ENCODE measurements around the gene HIF1A. TPM values are rescaled to one million over a fixed set of nuclear protein-coding genes. Genes with fewer than 3 reads are reported as not detected.

HIF1A gene
- total and polyA plus RNA-seq, 10 of the 15 experiments (the other 5 are each of a cell fraction or from before 2014, with no cell fraction given): 18.3 to 97.0 (median 75.3) TPM

GRCh38 chr14:61756135-61756534 is 60.8 kb downstream of the HIF1A start (continued):
- TF ChIP-seq ZNF384 (IDR thresholded peaks at IDR 0.05; ENCODE audit: borderline replicate concordance, low read depth, low read length) (no peak), SUZ12 (IDR thresholded peaks at IDR 0.05; ENCODE audit: unreplicated experiment) (no peak)

- FAIRE-seq: no peak
- peaks cover 27% of the 10 kb centered on the region for H3K79me2 ChIP-seq (ENCODE audit: control insufficient read depth, insufficient read depth, low read length)
- no peaks in the 10 kb centered on the region; the same call in 1 of the 2 replicates for H3K4me1 ChIP-seq (ENCODE audit: control insufficient read depth, insufficient read depth, low read length)
- no peak overlapping the region for H3K9ac ChIP-seq (ENCODE audit: control insufficient read depth, insufficient read depth, low read length)
- no peak for TF ChIP-seq MEF2A (IDR thresholded peaks at IDR 0.05; ENCODE audit: insufficient read depth, low read depth, low read length)
- no peak for TF ChIP-seq TAF1 (IDR thresholded peaks at IDR 0.05; ENCODE audit: borderline replicate concordance, low read depth, low read length)
- TF ChIP-seq KLF5 (IDR thresholded peaks at IDR 0.05; ENCODE audit: partially characterized antibody): no peak
- TF ChIP-seq ZBTB4 (CRISPR knock-in tag; IDR thresholded peaks at IDR 0.05): no peak
- no peak for TF ChIP-seq MAX (IDR thresholded peaks at IDR 0.05; ENCODE audit: low read depth, low read length)
- no peak for TF ChIP-seq HDAC6 (IDR thresholded peaks at IDR 0.05; ENCODE audit: unreplicated experiment)
- TF ChIP-seq PBX3 (IDR thresholded peaks at IDR 0.05; ENCODE audit: insufficient replicate concordance, low read depth, low read length): no peak
- no peak for TF ChIP-seq ZNF217 (IDR thresholded peaks at IDR 0.05)
- no peaks in the 10 kb centered on the region for H3K9me3 ChIP-seq (replicated peaks; ENCODE audit: control insufficient read depth, insufficient read depth, low read length)
- H3K36me3 ChIP-seq (ENCODE audit: control insufficient read depth in 2 of 2, insufficient read depth in 2 of 2, low read length in 1 of 2): no peaks in the 10 kb centered on the region
- ChIA-PET CTCF (no interaction called here), POLR2A (interaction anchor here (0.6 to 9.8 kb wide), 2 partner anchors 10 to 478 kb away, joined by 4 to 130 read pairs; no protein-coding TSS in a partner anchor), RAD21 (ENCODE audit: unreplicated experiment) (interaction anchor here (6.5 kb wide), 1 partner anchor 11 kb away, joined by 102 read pairs; no protein-coding TSS in a partner anchor), SMC1A (ENCODE audit: uncharacterized antibody, unreplicated experiment) (interaction anchor here (0.6 to 6.8 kb wide), 2 partner anchors 9 to 131 kb away, joined by 3 to 122 read pairs; no protein-coding TSS in a partner anchor)
- in situ Hi-C loops (cut with MboI) (no loop called here), intact Hi-C loops (cut with micrococcal nuclease; ENCODE audit: unreplicated experiment) (loop anchor here (5.0 kb wide), 2 partner anchors 98 to 438 kb away; partner anchors contain the start of gene PRKCH)
- no peak overlapping the region for H3K27ac ChIP-seq (ENCODE audit: control insufficient read depth, insufficient read depth)
- ATAC-seq: no peak
- no peak overlapping the region for H3K4me3 ChIP-seq
- WGBS (ENCODE audit: insufficient coverage, insufficient replicate concordance, low lambda C conversion rate, missing lambda C conversion rate): 82% methylated on average over 7 of the region's 7 CpGs
- no peak overlapping the region for H3K4me2 ChIP-seq (ENCODE audit: control insufficient read depth, insufficient read depth)
- H4K20me1 ChIP-seq (ENCODE audit: control insufficient read depth, insufficient read depth): no peaks in the 10 kb centered on the region
- no peak overlapping the region for H2AFZ ChIP-seq (ENCODE audit: control insufficient read depth, low read depth, low read length)
- BruUV-seq (replicated peaks): no TSS peak
- no peaks in the 10 kb centered on the region for H3K27me3 ChIP-seq (replicated peaks in 1 of 2; ENCODE audit: control insufficient read depth in 2 of 2, insufficient read depth in 2 of 2, low read length in 1 of 2)
- DNase-seq (ENCODE audit: low read depth, low spot score): no peak
Observed at GRCh38 chr14:61759878-61760277, 64.6 kb downstream of the HIF1A start.

Measured in GM12878 (cell line).